Mucosa of descending colon (tissue), 3 donors: ENCODE measurements around the gene RUNX1. TPM values are rescaled to one million over a fixed set of nuclear protein-coding genes. Genes with fewer than 3 reads are reported as not detected.

Experiments
- ATAC-seq: fragments of 200-7000 bp; cut with Tn5 transposase; one replicate; pipeline ENCODE4 v1.9.1; 2020; ENCODE audit warnings: mild to moderate bottlenecking, moderate library complexity
- DNase-seq, 3 donors: peaks; one replicate each; pipeline ENCODE4 v3.0.0-alpha.2; 2020
- H3K36me3 ChIP-seq: fragments of 200-600 bp; one replicate; pipeline ENCODE4 v1.8.0; 2021; ENCODE audit warnings: low read depth, mild to moderate bottlenecking
- H3K4me1 ChIP-seq: fragments of 200-600 bp; one replicate; pipeline ENCODE4 v1.8.0; 2021; ENCODE audit warnings: low read depth, mild to moderate bottlenecking
- H3K4me3 ChIP-seq: fragments of 200-600 bp; one replicate; pipeline ENCODE4 v1.8.0; 2021; ENCODE audit warnings: mild to moderate bottlenecking
- H3K9me3 ChIP-seq: fragments of 200-600 bp; one replicate; pipeline ENCODE4 v1.8.0; 2021; ENCODE audit warnings: mild to moderate bottlenecking
- intact Hi-C, 2 donors: fragments of 100-400 bp; cut with DNase I in 1 of 2; cut with micrococcal nuclease in 1 of 2; formaldehyde crosslinking; loops; one replicate each; pipeline versions ENCODE4 v1.11.0 to v1.11.1; 2022; cut with DNase I, micrococcal nuclease
- total RNA-seq, 3 donors: library from RNA; stranded (reverse); fragmentation: NEBNext Ultra II Directional in 2 of 3; extraction: Animal tissue kit (Norgen Biotek cat#: 25700) in 2 of 3; gene quantifications; one replicate each; pipeline versions ENCODE4 v1.2.1 to v1.2.4, GENCODE V29; 2021 to 2023
- TF ChIP-seq, protein P1 (sequence below): fragments of 200-600 bp; IDR thresholded peaks from one replicate; pipeline ENCODE4 v1.8.0; 2022; ENCODE audit warnings: antibody characterized with exemption, mild to moderate bottlenecking
- donor health status: DM: no; HTN: no; CAD: no; lungs with moderate emphysema.
- donor health status: DM: no; HTN: no; CAD: no.
- donor health status: DM: no; HTN: yes; CAD: no.

Gene RUNX1
- total RNA-seq, 3 donors from 2014 or later = 16.5 to 29.4 (median 24.0) TPM

DNA sequence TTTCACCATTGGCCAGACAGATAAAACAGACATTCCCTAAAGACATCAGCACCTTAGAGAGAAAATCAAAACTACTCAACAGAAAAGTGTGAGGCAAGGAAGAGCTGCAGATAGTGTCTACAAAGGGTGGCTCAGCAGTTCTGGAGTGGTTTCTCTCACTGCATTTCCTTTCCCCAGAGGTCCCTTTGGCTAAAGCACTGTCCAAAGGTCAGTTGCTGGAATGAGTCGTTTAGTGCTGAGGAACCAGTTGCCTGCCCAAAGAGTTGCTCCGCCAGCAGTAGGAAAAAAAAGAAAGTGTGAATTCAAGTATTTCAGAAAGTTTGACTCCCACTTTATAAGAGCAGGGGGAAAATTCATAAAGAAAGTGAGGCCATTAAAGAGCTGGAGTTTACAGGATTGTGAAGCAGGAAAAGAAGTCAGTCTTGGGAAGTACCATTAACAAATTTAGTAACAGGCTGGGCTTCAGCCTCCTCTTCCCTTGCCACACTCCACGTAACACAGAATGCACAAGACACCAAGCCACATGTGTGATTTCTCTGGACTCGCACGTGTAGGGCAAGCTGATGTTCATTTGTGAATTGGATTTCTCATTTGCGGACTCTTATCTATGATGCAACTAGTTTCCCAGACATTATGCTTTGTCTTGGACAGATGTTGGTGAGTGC is 122.2 kb downstream of the RUNX1 start:
- ATAC-seq = peak; percentile 96
- H3K36me3 ChIP-seq = no peaks in the 10 kb centered on the region
- H3K4me3 ChIP-seq = no peak overlapping the region
- TF ChIP-seq, protein P1, sequence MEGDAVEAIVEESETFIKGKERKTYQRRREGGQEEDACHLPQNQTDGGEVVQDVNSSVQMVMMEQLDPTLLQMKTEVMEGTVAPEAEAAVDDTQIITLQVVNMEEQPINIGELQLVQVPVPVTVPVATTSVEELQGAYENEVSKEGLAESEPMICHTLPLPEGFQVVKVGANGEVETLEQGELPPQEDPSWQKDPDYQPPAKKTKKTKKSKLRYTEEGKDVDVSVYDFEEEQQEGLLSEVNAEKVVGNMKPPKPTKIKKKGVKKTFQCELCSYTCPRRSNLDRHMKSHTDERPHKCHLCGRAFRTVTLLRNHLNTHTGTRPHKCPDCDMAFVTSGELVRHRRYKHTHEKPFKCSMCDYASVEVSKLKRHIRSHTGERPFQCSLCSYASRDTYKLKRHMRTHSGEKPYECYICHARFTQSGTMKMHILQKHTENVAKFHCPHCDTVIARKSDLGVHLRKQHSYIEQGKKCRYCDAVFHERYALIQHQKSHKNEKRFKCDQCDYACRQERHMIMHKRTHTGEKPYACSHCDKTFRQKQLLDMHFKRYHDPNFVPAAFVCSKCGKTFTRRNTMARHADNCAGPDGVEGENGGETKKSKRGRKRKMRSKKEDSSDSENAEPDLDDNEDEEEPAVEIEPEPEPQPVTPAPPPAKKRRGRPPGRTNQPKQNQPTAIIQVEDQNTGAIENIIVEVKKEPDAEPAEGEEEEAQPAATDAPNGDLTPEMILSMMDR = no peak
- no peaks in the 10 kb centered on the region for H3K9me3 ChIP-seq
- DNase-seq = peak in 1 of 3 donors; percentile 62
- intact Hi-C loops = no loop called here
- peaks cover 9% of the 10 kb centered on the region for H3K4me1 ChIP-seq

DNA sequence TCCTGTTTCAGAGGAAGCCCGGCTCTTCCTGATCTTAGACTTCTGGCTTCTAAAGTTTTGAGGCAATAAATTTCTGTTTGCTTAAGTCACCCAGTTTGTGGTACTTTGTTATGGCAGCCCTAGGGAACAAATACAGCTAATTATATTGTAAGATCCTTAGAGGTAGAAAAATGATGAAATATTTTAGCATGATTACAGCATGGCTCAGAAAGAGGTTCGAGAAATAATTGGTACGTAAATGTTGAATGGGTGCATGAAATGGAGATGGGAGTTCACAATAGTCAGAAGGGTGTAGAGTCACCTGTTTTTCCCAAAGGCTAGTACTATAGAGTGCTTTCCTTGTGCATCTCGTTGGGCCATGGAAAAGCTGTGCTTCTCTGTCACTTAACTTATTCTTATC is 123.5 kb downstream of the RUNX1 start:
- no peaks in the 10 kb centered on the region for H3K9me3 ChIP-seq
- no peak overlapping the region for H3K4me3 ChIP-seq
- DNase-seq (no peak), ATAC-seq (no peak)
- intact Hi-C loops = no loop called here
- no peaks in the 10 kb centered on the region for H3K36me3 ChIP-seq
- TF ChIP-seq, protein P1 = no peak
- H3K4me1 ChIP-seq = peaks cover 9% of the 10 kb centered on the region

DNA sequence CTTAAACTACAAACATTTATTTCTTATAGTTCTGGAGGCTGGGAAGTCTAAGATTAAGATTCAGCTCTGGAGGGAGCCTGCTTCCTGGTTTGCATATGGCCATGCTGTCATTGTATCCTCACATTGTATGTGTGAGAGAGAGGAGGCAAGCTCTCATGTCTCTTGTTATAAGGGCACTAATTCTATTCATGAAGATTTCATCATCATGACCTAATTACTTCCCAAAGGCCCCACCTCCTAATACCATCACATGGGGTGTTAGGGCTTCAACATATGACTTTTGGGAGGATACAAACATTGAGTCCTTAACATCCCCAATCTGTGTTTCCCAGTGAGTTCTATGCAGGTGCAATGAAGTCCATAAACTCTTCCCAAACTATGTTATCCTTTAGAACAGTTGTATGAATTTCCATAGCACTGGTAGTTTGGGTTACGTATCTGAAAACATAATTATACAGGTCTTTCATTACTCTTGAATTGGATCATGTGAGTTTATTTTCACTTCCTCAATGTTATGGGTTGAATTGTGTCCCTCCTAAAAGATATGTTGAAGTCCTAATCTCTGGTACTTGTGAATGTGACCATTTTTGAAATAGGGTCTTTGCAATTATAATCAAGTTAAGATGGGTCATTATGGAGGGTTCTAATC is 124.2 kb downstream of the RUNX1 start:
- intact Hi-C loops = no loop called here
- TF ChIP-seq, protein P1 = no peak
- DNase-seq (no peak), ATAC-seq (no peak)
- H3K4me3 ChIP-seq = no peak overlapping the region
- no peaks in the 10 kb centered on the region for H3K9me3 ChIP-seq
- no peaks in the 10 kb centered on the region for H3K36me3 ChIP-seq
- peaks cover 9% of the 10 kb centered on the region for H3K4me1 ChIP-seq

DNA sequence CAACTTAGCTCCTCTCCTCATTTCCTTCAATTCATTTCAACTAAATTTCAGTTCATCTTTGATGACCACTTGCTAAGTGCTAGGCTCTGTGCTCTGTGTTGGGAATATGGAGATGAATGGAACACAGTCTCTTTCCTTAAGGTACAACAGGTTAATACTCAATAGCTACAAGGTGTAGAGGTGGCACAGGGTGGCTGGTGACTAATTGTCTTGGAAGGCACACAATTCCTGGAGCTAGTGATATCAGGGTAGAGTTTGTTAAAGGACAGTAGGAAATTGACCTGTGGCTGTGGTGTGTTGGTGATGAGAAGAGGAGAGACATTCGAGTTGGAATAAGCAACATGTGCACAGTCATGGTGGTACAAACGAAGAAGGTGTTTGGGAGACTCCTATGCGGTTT is 124.9 kb downstream of the RUNX1 start:
- intact Hi-C loops = no loop called here
- H3K9me3 ChIP-seq = no peaks in the 10 kb centered on the region
- peaks cover 9% of the 10 kb centered on the region for H3K4me1 ChIP-seq
- no peaks in the 10 kb centered on the region for H3K36me3 ChIP-seq
- TF ChIP-seq, protein P1 = no peak
- ATAC-seq = no peak
- no peak overlapping the region for H3K4me3 ChIP-seq
- no peak for DNase-seq

DNA sequence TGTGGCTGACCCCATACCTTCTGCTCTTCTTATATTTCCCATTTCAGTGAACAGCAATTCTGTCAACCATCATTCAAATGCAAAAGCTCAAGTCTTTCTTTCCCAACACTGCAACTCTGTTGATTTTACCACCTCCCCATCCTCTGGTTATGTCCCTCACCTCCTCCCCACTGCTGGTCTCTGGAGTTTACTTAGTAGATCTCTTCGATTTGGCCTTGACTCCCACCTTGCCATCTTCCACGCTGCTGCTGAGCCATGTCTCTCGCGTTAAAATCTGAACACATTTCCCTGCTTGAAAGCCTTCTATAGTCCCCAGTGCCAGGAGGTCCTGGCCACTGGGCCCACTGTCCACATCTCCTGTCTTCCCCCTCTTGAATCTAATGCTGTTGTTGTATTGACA is 125.5 kb downstream of the RUNX1 start:
- Histone ChIP-seq H3K4me3 (no peak overlapping the region), H3K4me1 (peaks cover 9% of the 10 kb centered on the region), H3K36me3 (no peaks in the 10 kb centered on the region), H3K9me3 (no peaks in the 10 kb centered on the region)
- intact Hi-C loops = no loop called here
- DNase-seq (no peak), ATAC-seq (no peak)
- TF ChIP-seq, protein P1 = no peak
